GM19193 (cell line): Measurements from ENCODE around the gene PCDHGB3.
"Not testable (repeated sequence)": the region's sequence is repeated elsewhere in the genome, so short reads cannot be mapped to it uniquely, and the experiment has no call there.

Experiments
- POLR2A ChIP-seq: IDR thresholded peaks from 4 replicates; pipeline ENCODE4 v1.6.1; 2011; ENCODE audit not compliant: insufficient read depth, insufficient read length; ENCODE audit errors: extremely low read depth

The PCDHGB3 gene

DNA sequence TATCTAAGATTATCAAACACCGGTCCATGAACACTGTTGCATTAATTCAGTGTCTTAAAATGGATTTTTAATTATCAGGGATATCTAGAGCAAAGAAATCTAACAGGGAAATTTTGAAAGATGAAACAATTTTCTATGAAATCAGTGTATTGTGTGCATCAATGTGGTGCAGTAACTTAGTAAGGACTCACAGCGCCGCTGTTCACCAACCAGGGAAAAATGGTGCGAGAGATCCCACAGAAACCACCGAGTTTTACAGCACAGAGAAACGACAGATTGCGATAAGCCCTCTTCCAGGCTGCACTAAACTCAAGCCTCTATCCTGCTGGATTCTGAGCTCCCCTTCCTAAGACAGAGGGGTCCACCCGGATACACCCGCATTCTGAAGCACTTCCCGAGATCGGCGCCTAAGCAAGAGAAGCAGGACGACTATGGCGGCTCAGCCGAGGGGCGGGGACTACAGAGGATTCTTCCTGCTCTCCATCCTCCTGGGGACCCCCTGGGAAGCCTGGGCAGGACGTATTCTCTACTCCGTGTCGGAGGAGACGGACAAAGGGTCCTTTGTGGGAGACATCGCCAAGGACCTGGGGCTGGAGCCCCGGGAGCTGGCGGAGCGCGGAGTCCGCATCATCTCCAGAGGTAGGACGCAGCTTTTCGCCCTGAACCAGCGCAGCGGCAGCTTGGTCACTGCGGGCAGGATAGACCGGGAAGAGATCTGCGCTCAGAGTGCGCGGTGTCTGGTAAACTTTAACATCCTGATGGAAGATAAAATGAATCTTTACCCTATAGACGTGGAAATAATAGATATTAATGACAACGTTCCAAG is 12.6 kb downstream of the PCDHGB3 start, which contains the start of gene PCDHGA7:
TSS of gene PCDHGA7 (plus strand) at position 274 of the 826 bp plus-strand sequence. CDS start at position 432, 158 bp downstream.
- TF ChIP-seq POLR2A = no peak

DNA sequence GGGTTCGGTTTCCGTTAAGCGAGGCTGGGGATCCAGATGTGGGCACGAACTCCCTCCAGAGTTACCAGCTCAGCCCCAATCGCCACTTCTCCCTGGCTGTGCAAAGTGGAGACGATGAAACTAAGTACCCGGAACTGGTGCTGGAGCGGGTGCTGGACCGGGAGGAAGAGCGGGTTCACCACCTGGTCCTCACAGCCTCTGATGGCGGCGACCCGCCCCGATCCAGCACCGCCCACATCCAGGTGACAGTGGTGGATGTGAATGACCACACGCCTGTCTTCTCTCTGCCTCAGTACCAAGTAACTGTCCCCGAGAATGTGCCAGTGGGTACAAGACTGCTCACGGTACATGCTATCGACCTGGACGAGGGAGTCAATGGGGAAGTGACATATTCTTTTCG is 13.3 kb downstream of the PCDHGB3 start:
- no peak for TF ChIP-seq POLR2A

DNA sequence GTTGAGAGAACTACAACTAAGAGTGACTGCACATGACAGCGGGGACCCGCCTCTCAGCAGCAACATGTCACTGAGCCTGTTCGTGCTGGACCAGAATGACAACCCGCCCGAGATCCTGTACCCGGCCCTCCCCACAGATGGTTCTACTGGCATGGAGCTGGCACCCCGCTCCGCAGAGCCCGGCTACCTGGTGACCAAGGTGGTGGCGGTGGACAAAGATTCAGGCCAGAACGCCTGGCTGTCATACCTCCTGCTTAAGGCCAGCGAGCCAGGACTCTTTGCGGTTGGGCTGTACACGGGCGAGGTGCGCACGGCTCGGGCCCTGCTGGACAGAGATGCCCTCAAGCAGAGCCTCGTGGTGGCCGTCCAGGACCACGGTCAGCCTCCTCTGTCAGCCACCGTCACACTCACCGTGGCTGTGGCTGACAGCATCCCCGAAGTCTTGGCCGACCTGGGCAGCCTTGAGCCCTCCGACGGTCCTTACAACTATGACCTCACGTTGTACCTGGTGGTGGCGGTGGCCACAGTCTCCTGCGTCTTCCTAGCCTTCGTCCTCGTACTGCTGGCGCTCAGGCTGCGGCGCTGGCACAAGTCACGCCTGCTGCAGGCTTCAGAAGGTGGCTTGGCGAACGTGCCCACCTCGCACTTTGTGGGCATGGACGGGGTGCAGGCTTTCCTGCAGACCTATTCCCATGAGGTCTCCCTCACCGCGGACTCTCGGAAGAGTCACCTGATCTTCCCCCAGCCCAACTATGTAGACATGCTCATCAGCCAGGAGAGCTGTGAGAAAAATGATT is 14.6 kb downstream of the PCDHGB3 start:
- TF ChIP-seq POLR2A = no peak

DNA sequence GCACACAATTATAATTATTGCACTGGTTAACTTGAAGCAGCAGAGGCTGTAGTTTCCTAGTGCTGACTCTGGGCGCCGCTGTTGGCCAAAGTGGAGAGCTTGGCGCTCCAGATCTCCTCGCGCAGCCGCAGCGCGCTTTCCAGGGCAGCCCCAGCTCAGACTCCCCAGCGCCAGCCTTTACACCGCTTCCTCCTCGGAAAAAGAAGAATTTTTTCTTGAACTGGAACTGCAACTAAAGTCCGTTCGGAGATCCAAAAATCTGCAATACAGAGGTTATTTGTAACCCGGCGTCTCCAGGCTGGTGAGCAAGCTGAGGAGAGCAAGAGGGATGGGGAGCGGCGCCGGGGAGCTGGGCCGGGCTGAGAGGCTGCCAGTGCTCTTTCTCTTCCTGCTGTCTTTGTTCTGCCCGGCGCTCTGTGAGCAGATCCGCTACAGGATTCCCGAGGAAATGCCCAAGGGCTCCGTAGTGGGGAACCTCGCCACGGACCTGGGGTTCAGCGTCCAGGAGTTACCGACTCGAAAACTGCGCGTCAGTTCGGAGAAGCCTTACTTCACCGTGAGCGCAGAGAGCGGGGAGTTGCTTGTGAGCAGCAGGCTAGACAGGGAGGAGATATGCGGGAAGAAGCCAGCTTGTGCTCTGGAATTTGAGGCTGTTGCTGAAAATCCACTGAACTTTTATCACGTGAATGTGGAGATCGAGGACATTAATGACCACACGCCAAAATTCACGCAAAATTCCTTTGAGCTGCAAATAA is 17.7 kb downstream of the PCDHGB3 start, which contains the start of gene PCDHGB4:
TSS of gene PCDHGB4 (plus strand) at position 142 of the 755 bp plus-strand sequence. CDS start at position 329, 187 bp downstream.
- TF ChIP-seq POLR2A = not testable (repeated sequence)

DNA sequence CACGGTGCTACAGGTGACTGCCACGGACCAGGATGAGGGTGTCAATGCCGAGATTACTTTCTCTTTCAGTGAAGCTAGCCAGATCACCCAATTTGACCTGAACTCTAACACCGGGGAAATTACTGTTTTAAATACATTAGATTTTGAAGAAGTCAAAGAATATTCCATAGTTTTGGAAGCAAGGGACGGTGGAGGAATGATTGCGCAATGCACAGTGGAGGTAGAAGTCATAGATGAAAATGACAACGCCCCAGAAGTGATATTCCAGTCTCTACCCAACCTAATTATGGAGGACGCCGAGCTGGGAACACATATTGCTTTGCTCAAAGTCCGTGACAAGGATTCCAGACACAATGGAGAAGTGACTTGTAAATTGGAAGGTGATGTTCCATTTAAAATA is 18.6 kb downstream of the PCDHGB3 start:
- TF ChIP-seq POLR2A = no peak

DNA sequence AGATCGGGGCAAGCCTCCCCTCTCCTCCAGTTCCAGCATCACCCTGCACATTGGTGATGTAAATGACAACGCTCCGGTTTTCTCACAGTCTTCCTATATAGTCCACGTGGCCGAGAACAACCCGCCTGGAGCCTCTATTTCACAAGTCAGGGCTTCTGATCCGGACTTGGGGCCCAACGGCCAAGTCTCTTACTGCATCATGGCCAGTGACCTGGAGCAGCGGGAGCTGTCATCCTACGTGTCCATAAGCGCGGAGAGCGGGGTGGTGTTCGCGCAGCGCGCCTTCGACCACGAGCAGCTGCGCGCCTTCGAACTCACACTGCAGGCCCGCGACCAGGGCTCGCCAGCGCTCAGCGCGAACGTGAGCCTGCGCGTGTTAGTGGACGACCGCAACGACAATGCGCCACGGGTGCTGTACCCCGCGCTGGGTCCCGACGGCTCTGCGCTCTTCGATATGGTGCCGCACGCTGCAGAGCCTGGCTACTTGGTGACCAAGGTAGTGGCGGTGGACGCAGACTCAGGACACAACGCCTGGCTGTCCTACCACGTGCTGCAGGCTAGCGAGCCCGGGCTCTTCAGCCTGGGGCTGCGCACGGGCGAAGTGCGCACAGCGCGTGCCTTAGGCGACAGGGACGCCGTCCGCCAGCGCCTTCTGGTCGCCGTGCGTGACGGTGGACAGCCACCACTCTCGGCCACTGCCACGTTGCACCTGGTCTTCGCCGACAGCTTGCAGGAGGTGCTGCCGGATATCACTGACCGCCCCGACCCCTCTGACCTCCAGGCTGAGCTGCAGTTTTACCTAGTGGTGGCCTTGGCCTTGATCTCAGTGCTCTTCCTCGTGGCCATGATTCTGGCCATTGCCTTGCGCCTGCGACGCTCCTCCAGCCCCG is 19.4 kb downstream of the PCDHGB3 start:
- TF ChIP-seq POLR2A = no peak

DNA sequence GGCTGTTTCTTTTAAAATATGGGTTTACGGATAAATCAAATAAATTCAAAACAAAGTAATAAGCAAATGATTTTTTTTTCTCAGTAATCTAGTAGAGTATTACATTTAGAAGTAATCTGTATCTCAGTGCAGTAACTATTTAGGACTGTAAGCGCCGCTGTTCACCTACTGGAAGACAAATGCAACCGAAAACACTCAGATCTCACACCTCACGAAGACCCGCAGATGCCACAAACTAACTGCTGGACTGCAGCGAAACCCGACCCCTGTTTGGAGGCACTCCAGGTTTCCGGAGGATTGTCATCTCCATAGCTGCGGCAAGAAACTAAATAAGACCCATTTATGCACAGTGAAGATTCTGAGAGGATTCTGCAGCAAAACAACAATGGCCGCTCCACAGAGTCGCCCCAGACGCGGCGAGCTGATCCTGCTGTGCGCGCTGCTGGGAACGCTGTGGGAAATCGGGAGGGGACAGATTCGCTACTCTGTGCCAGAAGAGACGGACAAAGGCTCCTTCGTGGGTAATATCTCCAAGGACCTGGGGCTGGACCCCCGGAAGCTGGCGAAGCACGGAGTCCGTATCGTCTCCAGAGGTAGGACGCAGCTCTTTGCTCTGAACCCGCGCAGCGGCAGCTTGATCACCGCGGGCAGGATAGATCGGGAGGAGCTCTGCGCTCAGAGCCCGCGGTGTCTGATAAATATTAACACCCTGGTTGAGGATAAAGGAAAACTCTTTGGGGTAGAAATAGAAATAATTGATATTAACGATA is 22.6 kb downstream of the PCDHGB3 start, which contains the start of gene PCDHGA8:
TSS of gene PCDHGA8 (plus strand) at position 205 of the 770 bp plus-strand sequence. CDS start at position 386, 181 bp downstream.
- no peak for TF ChIP-seq POLR2A

DNA sequence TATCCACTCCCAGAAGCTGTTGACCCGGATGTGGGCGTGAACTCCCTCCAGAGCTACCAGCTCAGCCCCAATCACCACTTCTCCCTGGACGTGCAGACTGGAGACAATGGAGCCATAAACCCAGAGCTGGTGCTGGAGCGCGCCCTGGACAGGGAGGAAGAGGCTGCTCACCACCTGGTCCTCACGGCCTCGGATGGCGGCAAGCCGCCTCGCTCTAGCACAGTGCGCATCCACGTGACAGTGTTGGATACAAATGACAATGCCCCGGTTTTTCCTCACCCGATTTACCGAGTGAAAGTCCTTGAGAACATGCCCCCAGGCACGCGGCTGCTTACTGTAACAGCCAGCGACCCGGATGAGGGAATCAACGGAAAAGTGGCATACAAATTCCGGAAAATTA is 23.2 kb downstream of the PCDHGB3 start:
- no peak for TF ChIP-seq POLR2A

DNA sequence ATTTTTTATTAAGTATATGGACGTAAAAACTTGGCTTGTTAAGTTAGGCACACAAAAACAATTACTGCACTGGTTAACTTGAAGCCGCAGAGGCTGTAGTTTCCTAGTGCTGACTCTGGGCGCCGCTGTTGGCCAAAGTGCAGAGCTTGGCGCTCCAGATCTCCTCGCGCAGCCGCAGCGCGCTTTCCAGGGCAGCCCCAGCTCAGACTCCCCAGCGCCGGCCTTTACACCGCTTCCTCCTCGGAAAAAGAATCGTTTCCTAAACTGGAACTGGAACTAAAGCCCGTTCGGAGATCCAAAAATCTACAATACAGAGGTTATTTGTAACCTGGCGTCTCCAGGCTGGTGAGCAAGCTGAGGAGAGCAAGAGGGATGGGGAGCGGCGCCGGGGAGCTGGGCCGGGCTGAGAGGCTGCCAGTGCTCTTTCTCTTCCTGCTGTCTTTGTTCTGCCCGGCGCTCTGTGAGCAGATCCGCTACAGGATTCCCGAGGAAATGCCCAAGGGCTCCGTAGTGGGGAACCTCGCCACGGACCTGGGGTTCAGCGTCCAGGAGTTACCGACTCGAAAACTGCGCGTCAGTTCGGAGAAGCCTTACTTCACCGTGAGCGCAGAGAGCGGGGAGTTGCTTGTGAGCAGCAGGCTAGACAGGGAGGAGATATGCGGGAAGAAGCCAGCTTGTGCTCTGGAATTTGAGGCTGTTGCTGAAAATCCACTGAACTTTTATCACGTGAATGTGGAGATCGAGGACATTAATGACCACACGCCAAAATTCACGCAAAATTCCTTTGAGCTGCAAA is 27.9 kb downstream of the PCDHGB3 start, which contains the start of gene PCDHGB5:
TSS of gene PCDHGB5 (plus strand) at position 192 of the 796 bp plus-strand sequence. CDS start at position 373, 181 bp downstream.
- TF ChIP-seq POLR2A = not testable (repeated sequence)

DNA sequence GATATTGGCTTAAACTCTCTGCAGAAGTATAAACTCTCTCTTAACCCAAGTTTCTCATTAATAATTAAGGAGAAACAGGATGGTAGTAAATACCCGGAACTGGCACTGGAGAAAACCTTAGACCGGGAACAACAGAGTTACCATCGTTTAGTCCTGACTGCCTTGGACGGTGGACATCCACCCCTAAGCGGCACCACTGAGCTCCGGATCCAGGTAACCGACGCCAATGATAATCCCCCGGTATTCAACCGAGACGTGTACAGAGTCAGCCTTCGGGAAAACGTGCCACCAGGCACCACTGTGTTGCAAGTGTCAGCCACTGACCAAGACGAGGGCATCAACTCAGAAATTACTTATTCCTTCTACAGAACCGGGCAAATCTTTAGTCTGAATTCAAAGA is 28.6 kb downstream of the PCDHGB3 start:
- TF ChIP-seq POLR2A = no peak

DNA sequence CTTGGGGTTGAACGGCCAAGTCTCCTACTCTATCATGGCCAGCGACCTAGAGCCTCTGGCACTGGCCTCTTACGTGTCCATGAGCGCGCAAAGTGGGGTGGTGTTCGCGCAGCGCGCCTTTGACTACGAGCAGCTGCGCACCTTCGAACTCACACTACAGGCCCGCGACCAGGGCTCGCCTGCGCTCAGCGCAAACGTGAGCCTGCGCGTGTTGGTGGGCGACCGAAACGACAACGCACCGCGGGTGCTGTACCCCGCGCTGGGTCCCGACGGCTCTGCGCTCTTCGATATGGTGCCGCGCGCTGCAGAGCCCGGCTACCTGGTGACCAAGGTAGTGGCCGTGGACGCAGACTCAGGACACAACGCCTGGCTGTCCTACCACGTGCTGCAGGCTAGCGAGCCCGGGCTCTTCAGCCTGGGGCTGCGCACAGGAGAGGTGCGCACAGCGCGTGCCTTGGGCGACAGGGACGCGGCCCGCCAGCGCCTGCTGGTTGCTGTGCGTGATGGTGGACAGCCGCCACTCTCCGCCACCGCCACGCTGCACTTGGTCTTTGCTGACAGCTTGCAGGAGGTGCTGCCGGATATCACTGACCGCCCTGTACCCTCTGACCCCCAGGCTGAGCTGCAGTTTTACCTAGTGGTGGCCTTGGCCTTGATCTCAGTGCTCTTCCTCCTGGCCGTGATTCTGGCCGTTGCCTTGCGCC is 29.7 kb downstream of the PCDHGB3 start:
- no peak for TF ChIP-seq POLR2A
